ENCODE data around the gene CFAP77.

The CFAP77 gene

DNA sequence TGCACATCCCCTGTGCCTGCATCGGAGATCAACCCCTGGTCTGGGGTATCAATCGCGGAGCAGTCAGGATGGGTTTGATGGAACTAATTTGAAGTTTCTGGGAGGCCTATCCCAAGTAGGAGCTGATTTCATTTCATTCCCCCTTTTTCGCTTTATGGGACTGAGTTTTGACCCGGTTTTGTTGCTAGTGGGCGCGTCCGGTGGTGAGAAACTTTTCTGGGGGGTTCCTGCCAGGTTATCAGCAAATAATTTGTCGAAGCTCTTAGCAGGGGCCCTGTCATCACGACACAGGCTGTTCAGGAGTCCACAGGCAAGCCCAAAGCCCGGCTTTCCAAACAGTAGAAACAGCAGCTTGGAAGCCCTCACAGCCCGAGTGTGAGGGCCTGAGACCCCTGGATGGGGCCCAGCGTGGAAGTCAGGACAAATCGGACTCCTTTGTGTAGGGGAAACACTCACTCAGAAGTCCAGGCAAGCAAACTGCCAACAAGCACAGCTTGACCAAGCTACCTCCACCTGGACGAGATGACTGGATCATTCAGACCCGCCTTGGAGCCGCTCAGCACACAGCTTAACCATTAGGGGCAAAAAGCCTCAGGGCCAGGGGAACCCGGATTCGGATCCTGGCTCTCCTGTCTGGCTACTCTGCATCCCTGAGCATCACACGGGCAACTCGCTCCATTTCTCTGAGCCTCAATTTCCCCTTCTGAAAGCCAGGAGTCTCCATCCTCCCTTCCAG is 108.0 kb downstream of the CFAP77 start:
- DNase-seq (ENCODE audit: low spot score) = no peak

DNA sequence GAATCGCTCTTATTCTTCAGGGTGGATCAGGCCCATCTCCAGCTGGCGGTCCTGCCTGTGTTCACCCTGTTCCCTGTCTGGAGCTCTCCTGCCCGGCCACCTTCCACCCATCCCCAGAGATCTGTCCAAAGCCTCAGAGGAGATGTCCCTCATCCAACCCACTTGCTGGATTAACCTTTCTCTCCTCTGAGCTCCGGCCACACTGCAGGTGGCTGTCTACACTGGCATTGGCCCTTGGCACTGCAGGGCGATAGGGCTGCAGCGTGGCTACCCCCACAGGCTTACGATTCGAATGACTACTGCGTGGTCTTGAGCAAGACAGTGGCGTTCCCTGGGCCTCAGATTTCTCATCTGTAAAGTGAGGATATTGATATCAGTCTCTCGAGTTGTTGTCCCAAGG is 108.6 kb downstream of the CFAP77 start:
- no peak for DNase-seq (ENCODE audit: low spot score)

DNA sequence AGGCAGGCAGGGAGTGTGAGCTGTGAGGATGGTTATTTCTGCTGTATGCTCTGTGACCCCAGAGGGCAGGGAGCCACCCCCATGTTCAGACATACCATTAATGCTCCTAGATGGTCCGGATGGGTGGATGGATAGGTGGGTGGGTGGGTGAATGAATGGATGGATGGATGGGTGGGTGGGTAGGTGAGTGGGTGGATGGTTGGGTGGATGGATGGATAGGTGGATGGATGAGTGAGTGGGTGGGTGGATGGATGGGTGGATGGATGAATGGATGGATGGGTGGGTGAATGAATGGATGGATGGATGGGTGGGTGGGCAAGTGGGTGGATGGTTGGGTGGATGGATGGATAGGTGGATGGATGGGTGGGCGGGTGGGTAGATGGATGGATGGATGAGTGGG is 109.0 kb downstream of the CFAP77 start:
- DNase-seq (ENCODE audit: low spot score) = no peak

DNA sequence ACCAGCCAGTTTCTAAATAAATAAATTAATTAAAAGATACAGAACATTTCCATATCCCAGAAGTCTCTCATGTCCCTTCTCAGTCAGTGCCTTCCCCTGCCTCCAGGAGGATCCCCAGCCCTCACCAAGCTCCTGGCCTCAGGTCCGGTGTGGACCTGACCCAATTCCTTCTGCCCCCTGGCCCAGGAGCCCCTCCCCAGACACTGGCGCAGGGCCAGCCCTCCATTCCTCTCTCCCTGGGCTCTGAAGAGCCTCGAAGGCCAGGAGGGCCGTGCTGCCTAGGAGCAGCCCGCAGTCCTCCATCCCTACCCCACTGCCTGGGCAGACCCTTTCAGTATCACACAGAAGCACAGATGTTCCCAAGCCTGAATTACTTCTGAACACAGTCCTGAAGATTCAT is 110.6 kb downstream of the CFAP77 start:
- no peak for DNase-seq (ENCODE audit: low spot score)

DNA sequence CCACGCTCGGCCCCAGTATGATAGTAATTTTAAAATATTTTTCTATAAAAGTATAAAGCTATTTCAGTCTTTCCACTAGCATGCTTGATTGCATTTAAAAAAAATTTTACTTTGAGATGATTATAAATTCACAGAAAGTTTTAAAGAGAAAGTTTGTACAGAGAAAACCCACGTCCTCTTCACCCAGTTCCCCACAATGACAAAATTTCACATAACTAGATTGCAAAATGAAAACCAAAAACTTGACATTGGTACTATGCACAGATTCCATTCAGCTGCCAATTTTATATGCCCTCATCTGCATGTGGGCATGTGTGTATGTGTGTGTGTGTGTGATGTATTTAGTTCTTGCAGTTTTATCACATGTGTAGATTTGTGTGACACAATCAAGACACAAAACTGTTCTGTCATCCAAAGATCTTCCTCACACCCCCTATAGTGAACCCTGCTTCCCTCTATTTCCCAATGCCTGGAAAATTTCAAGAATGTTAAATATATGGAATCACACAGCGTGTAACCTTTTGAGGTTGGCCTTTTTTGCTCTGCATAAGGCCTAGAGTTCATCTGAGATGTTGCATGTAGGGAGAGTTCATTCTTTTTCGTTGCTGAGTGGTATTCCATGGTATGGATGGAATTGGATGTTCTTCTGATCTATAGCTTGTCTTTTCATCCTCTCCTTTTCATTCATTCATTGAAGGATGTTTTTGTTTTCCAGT is 115.5 kb downstream of the CFAP77 start:
- no peak for DNase-seq (ENCODE audit: low spot score)

DNA sequence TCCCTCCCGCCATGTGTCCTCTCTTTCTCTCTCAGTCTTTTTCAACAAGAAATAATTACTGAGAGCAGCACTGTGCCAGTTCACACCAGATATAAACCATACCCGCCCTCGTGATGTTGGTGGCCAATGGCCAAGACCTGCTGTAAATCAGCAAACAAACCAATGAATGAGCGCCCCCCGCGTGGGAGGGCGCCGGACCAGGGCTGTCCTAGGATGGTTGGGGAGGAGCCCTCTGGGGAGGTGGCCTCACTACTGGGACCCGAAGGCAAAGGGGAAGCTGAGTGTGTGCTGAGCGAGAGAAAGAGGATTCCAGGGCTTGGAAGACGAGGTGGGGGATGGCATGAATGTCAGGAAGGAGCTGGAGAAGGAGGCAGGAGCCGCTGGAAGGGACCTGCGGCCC is 121.2 kb downstream of the CFAP77 start:
- DNase-seq (ENCODE audit: low spot score) = no peak

DNA sequence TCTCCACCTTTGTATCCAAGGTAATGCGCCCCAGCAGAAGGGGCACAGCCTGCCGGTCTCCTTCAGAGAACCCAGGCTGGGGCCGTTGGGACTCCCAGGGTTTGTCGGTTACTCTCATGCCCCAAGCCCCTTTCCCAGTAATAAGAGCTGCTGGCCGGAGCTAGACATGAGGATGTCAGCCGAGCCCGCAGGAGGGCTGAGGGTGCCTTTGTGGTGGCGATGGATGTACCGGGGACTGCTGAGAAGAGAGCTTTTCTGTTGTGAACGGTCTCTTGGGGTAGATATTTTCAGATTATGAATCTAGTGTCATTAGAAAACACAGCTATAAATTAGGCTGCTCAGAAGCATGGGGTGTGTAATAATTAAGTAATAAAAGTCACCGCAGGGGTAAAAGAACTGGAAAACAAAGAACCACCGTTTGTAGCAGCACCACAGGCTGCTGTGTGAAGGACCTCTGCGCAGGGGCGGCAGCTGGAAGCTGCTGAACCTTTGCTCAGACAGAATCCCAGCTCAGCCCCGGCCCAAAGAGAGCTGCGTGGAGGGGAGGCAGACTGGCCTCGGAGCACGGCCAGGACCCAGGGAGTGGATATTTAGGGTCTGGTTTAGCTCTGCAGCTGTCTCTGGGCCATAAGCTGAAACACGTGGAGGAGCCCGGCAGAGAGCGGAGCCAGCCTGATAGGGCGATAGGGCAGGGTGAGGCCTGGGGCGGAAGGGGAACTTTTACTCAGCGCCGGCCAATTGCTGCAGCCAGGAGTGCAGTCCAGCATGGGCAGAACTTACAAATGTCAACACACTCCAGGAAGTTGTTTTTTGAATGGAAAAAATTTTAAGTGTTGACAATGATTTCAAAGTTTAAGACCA is 121.9 kb downstream of the CFAP77 start:
- no peak for DNase-seq (ENCODE audit: low spot score)

DNA sequence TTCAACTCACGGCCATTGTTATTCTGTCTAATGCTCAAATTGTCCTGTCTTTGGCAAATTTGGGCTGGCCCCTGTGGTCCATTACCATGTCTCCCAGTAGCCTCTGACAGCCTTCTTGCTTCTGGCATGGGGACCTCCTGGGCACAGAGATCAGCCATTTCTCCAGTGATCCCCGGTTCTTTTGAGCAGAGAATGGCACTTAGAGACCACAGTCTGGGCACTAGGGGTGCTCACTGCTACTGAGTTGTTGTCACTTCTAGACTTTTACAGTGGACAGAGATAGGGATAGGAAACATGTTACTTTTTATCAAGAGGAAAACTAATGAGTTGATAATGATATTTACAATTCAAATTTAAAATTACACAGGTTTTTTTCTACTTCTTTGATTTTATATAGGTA is 124.8 kb downstream of the CFAP77 start:
- DNase-seq (ENCODE audit: low spot score) = no peak

DNA sequence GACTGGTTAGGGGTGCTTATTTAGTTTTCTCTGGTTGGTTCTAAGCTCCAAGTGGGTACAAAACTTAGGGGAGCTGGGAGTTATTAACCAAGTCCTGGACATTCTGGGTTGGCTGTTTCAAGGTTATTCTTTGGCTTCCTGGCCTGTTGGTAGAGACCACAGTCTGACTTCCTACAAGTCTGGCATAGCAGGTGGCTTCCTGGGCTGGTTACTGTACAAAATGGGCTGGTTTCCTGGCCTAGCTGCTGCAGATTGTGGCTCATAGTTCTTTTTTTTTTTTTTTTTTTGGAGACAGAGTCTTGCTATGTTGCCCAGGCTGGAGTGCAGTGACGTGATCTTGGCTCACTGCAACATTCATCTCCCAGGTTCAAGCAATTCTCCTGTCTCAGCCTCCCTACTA is 126.1 kb downstream of the CFAP77 start:
- no peak for DNase-seq (ENCODE audit: low spot score)

DNA sequence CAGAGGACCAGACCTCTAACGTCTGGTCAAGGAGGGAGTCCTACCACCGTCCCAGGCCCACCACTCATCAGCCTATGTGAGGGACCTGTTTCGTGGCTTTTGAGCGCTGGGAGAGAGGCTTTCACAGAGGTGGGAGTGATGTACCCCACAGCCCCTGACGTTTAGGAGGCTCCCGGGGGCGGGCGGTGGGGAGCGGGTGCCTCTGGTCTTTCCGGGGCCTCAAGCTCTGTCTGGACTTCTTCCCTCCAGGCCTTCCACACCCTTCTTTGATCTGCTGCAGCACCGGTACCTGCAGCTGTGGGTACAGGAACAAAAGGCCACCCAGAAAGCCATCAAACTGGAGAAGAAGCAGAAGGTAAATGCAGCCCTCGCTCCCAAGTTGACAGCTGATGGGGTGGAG is 127.3 kb downstream of the CFAP77 start:
- DNase-seq (ENCODE audit: low spot score) = no peak

DNA sequence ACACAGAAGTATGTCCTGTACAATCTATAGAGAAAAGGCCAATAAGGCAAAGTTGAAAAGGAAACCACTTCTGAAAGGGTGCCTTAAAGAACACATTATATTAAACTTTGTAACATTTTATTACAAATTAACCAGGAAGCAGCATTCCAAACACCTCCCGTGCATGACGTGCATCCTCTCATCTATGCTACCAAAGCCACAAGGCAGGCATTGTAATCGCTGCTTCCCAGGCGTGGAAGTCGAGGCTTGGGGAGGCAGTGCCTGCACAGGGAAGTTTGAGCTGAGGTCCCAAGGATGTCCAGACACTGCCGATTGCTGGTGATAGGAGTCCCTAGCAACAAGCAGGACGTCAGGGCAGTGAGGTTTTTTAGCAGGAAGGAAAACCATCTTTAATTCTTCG is 128.1 kb downstream of the CFAP77 start:
- DNase-seq (ENCODE audit: low spot score) = no peak

DNA sequence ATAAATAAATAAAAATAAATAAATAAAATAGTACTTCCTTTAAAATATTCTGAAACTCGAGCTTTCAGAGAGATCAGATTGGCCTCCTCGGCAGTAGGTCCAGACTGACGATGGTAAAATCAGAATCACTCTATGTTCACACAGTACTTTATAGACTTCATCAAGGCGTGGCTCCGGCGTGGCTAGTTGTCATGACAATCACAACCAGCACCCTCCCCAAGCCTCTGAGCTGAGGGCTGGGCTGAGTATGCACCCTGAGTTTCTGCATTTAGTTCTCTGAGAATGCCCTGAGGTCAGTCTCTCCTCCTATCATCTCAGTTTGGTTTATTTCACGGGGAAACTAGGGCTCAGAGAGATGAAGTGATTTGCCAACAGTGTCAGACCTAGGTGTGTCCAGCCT is 129.1 kb downstream of the CFAP77 start:
- no peak for DNase-seq (ENCODE audit: low spot score)

DNA sequence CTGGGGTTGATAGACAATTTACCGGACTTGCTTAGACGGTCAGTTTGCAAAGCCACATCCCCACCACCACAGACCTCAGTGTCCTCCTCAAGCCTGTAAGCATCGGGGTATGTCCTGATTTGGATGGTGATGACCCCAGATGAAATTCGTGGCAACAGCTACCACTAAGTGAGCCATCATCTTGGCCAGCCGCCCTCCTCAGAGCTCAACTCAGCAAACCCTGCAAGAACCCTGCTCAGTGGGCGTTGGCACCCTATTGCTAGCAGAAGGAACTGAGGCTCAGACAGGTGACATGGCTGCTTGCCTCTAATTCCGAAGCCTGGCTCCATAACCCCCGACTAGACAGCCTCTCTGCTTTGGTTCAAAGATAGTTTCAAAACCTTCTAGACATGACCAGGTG is 131.0 kb downstream of the CFAP77 start:
- no peak for DNase-seq (ENCODE audit: low spot score)

DNA sequence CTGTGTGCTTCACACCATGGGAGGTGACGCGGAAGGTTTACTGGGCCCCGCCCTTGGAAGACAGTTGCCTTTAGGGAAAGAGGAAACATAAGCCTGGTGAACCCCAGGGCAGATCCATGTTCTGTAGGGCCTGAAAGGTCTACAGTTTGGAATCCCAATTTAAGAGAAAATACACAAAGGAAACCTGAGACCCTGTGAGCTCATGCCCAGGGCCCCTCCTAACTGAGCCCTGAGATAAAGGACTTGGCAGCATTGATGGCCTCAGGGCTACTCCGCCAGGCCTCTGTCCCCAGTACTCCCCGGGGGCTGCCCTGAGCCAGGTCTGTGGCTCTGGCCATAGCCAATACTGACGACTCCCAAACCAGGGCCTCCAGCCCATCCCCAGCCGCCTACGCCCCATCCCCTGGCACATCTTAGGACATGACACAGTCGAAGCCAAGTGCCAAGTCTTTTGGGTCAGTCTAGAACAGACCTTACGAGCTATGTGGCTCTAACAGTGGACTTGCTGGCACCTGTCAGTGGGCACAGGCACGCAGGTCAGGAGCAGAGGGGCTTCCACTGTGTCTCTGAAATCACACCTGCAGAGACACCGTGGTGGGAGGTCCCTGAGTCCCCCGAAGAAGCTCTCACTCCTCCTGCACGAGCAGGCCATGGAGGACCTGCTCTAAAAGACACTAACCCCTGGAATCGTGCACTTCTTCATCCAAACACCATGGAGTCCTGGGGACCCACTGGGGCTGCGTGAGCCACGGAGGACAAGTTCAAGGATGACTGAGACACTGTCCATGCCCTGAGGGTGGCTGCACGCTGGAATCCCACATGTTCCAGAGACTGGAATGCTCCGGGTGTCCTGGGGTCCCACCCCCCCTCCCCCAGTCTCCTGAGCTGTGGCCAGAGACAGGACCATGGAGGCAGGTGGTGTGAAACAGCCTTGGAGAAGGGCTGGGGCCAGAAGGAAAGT is 132.1 kb downstream of the CFAP77 start:
- no peak for DNase-seq (ENCODE audit: low spot score)

DNA sequence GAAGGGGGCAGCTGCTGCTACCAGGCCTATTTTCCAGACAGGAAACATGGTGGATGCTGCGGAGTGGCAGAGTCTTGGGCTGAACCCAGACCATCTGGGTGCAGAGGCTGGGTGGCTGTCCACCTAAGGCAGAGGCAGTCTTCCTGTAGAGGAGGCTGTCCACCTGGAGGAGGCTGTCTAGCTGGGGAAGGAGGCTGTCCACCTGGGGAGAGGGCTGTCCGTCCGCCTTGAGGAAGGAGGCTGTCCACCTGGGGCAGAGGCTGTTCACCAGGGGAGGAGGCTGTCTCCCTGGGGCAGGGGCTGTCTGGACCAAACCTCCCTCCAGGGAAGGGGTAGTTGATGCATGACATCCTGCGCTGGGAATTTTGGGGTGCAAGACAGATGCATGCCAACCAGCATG is 133.2 kb downstream of the CFAP77 start:
- no peak for DNase-seq (ENCODE audit: low spot score)

DNA sequence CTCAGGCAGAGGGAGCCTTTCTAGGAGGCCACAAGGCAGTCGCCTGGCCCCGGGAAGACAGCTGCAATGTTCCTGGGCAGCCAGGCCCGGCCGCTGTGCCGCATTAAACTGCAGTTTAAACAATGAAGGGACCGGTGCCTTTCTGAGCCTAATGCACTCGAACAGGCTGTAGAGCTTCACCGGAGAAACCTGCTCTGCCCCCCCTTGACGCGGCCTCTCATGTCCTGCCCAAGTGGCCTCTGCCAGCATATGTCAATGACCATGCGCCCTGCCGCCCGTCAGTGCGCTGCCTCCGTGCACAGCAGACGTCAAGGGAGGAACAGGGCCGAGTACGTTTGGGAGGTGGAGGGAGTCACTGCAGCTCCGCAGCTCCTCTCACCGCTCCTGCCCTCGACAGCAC is 133.9 kb downstream of the CFAP77 start:
- DNase-seq (ENCODE audit: low spot score) = no peak

DNA sequence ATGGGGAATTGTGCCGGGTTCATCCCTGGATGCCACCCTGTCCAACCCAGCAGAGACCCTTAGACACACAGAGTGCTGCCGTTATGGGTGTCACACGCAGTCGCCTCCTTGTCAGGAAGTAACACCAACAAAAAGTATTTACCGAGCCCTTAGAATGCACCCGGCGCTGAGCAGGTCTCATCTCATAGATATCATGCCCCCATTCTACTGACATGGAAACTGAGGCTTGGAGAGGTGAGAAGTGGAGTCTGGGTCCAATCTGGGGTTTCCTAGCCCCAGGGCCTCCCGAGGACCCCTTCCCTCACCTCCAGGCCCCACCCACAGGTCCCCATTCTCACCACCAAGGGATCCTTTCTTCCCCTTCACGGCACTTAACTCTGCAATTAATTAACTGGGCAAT is 135.6 kb downstream of the CFAP77 start:
- no peak for DNase-seq (ENCODE audit: low spot score)

DNA sequence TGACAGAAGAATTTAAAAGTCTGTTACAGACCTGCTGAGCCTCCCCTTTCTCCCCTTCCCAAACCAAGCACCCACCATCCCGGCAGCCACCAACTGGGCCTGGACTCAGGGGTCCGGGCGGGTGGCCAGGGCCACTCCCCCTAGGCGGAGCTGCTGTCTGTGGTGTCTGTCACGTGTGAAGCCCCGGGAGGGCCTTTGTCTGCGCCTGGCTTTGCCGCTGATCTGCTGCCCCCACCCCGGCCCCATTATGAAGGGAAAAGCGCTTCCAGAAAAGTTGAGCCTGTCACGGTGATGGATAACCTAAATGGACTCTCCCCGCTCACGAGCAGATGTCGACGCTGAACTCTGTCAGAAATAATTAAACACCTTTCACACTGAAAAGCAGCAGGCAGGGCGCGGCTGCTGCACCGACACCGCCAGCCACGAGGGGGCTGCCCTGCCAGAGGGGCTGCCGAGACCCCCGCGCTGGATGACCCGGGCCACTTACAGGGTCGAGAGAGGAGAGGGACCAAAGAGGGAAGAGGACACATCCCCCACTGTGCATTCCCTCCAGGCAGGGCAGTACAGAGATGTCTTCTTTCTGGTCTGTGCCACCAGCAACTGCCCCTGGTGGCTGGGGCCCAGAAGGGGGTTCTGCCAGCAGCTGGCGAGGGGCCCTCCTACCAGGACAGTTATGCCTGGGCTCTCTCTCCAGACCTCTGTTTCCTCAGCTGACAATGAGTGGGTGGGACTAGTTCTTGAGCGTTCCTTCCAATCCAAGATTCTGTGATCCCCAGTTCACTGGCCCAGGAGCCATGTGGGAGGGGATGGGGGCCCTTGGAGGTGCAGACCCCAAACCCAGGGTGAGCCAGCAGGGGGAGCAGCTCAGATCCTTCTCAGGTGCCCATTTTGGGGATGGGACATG is 136.4 kb downstream of the CFAP77 start:
- DNase-seq (ENCODE audit: low spot score) = peak; percentile 34

DNA sequence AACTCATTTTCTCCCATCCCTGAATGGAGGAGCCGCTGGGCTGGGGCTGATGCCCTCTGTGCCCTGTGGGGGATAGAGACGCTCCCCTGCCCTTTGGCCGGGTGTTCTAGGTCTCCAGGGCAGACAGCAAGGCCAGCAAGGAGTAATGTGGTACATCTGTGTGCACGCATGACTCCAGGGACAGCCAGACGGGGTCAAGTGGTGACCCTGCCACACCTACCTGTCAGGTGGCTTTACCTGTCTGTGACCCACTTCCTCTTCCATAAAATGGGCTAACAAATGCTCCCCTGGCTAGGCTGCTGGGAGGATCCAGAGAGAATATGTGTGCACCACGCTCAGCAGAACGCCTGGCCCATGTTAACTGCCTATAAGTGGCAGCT is 137.0 kb downstream of the CFAP77 start:
- DNase-seq (ENCODE audit: low spot score) = no peak

DNA sequence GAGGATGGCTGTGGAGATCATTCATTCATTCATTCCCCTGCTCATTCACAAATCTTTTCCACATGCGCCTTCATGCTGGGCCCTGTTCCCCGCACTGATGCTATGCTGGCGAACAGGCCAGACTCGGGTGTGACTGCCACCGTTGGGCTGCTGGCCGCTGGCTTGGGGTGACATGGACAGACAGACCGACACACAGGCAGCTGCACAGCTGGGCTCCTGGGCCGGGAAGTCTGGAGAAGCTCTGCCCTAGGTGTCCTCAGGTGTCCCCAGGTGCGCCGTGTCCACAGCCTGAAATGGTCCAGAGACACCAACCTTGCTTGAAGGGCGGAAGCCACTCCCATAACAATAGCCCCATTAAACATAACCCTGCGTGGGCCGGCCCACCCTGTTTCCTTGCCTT is 137.4 kb downstream of the CFAP77 start:
- DNase-seq (ENCODE audit: low spot score) = no peak
